ENCODE results near the gene TEX30. TPM values are rescaled to one million over a fixed set of nuclear protein-coding genes. Genes with fewer than 3 reads are reported as not detected.
A peak's percentile ranks its signal among the peaks of the same experiment; 100 is the strongest.

The TEX30 gene
- total RNA-seq, 2 experiments from 2014 or later, result 32.4 to 69.5 TPM

DNA sequence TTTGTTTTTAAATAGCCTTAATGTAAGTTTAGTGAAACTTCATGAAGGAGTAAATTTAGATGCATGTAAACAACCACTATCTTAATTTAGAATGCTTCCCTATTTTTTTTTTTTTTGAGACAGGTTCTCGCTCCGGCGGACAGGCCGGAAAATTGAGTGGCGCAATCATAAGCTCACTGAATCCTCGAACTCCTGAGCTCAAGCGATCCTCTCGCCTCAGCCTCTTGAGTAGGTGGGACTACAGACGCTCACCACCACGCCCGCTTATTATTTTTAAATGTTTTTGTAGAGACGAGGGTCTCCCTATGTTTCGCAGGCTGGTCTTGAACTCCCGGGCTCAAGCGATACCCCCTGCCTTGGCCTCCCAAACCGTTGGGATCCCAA lies 1.6 kb downstream of the TEX30 start:
- ATAC-seq, result no peak
- Mint-ChIP-seq H3K9me3 (ENCODE audit: low read depth) (no peaks in the 10 kb centered on the region), H3K27ac (no peak overlapping the region), H3K36me3 (peaks cover 12% of the 10 kb centered on the region), H3K27me3 (no peaks in the 10 kb centered on the region), H3K4me3 (peak overlapping the region; percentile 93), H3K4me1 (peaks cover 48% of the 10 kb centered on the region)
- DNase-seq, result no peak
- CTCF ChIA-PET, result interaction anchor here (3.9 to 5.3 kb wide), 2 partner anchors 29 to 181 kb away, joined by 14 to 40 read pairs; no protein-coding TSS in a partner anchor

DNA sequence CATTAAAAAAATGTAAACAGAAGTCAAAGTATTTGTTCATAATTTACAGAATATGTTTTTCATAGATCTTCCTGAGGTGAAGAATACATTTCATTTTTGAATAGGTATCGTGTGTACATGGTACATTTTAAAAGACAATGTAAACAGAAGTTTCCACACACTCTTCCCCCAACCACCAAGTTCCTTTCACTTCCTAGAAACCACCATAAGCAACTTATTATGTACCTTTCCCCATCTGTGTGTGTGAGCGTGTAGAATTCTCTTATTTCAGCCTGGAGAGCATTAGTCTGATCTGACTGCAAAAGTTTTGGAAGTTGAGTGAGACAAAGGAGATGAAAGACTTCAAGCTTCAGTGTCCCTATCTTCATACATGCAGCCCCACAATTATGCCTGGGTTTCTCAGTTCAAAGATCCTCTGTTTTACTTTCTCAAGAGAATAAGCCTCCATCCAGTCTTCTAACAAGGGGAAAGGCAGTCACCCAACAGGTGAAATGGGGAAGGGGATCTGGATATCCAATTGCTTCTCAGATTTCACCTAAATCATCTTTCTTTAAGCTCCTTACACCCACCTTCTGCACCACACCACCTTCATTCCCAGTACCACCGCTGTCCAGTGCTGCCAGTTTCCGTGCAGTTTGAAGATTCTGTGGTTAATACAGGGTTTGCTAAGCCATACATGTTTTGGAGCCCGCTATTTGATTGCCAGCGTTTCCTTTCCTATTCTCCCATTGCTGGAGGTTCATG lies 2.1 kb downstream of the TEX30 start:
- H3K4me1 Mint-ChIP-seq, result peaks cover 48% of the 10 kb centered on the region
- ATAC-seq (no peak), DNase-seq (no peak)
- H3K36me3 Mint-ChIP-seq, result peaks cover 17% of the 10 kb centered on the region
- H3K9me3 Mint-ChIP-seq (ENCODE audit: low read depth), result no peaks in the 10 kb centered on the region
- no peaks in the 10 kb centered on the region for H3K27me3 Mint-ChIP-seq
- H3K27ac Mint-ChIP-seq, result peak overlapping the region; percentile 1
- CTCF ChIA-PET, result interaction anchor here (0.9 to 5.3 kb wide), 2 partner anchors 30 to 192 kb away, joined by 3 to 40 read pairs; no protein-coding TSS in a partner anchor
- peak overlapping the region; percentile 93 for H3K4me3 Mint-ChIP-seq

DNA sequence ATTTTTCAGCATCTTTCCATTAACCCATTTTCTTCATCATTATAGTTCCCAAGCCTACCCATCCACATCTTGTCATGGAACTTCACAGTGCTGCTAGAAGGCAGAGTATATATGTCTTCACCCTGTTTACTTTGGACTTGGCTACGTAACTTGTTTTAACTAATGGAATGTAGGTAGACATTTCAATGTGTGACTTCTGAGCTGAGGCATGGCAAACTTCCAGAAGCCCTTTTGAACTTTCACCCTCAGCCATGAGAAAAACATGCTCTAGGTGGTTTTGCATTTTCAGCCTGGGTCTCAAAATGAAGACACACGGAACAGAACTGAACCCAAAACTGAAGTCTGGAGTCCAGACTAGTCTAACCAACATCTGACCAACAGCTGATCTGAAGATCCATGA lies 3.2 kb downstream of the TEX30 start:
- Mint-ChIP-seq H3K36me3 (peaks cover 26% of the 10 kb centered on the region), H3K27me3 (no peaks in the 10 kb centered on the region), H3K4me3 (no peak overlapping the region), H3K9me3 (ENCODE audit: low read depth) (no peaks in the 10 kb centered on the region), H3K4me1 (peaks cover 45% of the 10 kb centered on the region), H3K27ac (no peak overlapping the region)
- DNase-seq, result no peak
- CTCF ChIA-PET, result interaction anchor here (0.9 to 5.3 kb wide), 4 partner anchors 30 to 191 kb away, joined by 3 to 40 read pairs (median 6); no protein-coding TSS in a partner anchor
- ATAC-seq, result no peak

DNA sequence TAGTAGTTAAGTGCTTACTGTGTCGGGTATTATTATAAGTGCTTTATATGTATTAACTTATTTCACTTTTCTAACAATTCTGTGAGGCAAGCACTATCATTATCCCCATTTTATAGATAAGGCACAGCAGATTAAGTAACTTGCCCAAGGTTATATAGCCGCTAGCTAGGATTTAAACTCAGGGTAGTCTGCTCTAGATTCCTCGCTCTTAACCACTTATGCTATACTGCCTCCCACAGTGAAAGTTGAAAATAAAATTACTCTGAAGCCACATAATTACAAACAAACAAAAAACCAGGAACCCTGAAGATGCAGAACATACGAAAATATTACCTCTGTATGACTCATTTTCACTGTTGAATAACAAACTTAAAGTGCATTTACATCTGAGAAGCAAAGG lies 3.9 kb downstream of the TEX30 start:
- H3K27ac Mint-ChIP-seq, result peak overlapping the region; percentile 2
- no peak overlapping the region for H3K4me3 Mint-ChIP-seq
- H3K27me3 Mint-ChIP-seq, result no peaks in the 10 kb centered on the region
- no peaks in the 10 kb centered on the region for H3K9me3 Mint-ChIP-seq (ENCODE audit: low read depth)
- peaks cover 41% of the 10 kb centered on the region for H3K4me1 Mint-ChIP-seq
- ATAC-seq, result no peak
- H3K36me3 Mint-ChIP-seq, result peaks cover 27% of the 10 kb centered on the region
- CTCF ChIA-PET, result interaction anchor here (1.4 to 1.8 kb wide), 3 partner anchors 15 to 190 kb away, joined by 3 to 8 read pairs (median 6); no protein-coding TSS in a partner anchor
- DNase-seq, result no peak

DNA sequence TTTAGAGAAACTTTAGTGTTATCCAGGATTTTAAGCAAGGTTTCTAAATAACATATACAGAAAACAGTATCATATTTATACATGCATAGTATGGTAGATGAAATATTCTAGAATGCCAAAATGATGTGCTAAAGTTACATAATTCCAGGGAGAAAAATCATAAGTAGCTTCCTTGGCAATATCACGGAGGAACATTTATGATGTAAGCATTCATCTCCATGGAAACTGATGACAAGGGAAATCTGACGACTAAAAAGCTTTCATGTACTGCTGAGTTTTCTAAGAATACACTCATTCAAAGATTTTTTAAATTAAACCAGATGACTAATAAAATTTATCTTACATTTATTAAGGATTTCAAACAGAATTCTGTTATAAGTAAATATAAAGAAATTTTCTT lies 4.7 kb downstream of the TEX30 start:
- Mint-ChIP-seq H3K9me3 (ENCODE audit: low read depth) (no peaks in the 10 kb centered on the region), H3K4me1 (peaks cover 35% of the 10 kb centered on the region), H3K27ac (no peak overlapping the region), H3K36me3 (peaks cover 27% of the 10 kb centered on the region), H3K27me3 (no peaks in the 10 kb centered on the region), H3K4me3 (no peak overlapping the region)
- ATAC-seq (no peak), DNase-seq (no peak)
- CTCF ChIA-PET, result interaction anchor here (1.0 to 1.8 kb wide), 3 partner anchors 16 to 190 kb away, joined by 3 to 6 read pairs (median 3); no protein-coding TSS in a partner anchor

DNA sequence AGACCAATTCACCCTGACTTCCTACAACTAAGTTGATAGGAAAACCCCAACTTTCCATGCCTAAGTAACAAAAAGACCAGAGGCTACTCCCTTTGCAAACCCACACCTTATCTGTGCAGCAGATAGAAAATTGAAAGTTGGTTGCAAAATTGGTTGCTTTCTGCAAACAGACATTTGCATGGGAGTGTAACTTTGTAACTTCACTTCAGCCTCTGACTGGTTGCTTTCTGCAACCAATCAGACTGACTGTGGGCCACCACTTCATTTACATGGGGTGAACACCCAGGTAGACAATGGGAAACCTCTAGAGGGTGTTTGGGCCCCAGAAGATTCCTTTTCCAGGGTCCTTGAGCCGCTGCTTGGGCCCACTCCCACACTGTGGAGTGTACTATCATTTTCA lies 9.8 kb downstream of the TEX30 start:
- no peaks in the 10 kb centered on the region for H3K9me3 Mint-ChIP-seq (ENCODE audit: low read depth)
- H3K27me3 Mint-ChIP-seq, result no peaks in the 10 kb centered on the region
- ATAC-seq, result no peak
- no peak overlapping the region for H3K4me3 Mint-ChIP-seq
- peaks cover 19% of the 10 kb centered on the region for H3K36me3 Mint-ChIP-seq
- peaks cover 1% of the 10 kb centered on the region for H3K4me1 Mint-ChIP-seq
- no peak overlapping the region for H3K27ac Mint-ChIP-seq
- CTCF ChIA-PET, result no interaction called here
- DNase-seq, result no peak

DNA sequence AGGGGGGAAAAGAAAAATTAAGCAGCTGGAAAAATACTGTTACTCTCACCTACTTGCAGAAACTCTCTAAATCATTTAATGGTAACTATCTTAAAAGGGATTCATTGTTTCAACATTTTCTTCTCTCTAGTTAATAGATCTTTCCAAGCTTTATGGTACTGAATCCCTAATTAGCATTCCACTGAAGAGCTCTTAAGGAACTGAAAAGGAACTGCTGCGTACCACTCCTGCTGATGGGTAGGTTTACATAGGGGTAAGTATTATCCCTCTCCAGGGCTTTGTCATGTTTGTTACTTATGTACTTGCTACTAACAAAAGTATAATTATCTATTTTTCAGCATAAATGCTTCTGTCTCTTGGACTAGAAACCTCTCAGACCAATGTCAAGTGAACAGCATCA lies 12.5 kb downstream of the TEX30 start:
- ATAC-seq (no peak), DNase-seq (no peak)
- Mint-ChIP-seq H3K27me3 (no peaks in the 10 kb centered on the region), H3K4me1 (peaks cover 1% of the 10 kb centered on the region), H3K27ac (no peak overlapping the region), H3K36me3 (peaks cover 6% of the 10 kb centered on the region), H3K9me3 (ENCODE audit: low read depth) (no peaks in the 10 kb centered on the region), H3K4me3 (no peak overlapping the region)
- CTCF ChIA-PET, result no interaction called here

DNA sequence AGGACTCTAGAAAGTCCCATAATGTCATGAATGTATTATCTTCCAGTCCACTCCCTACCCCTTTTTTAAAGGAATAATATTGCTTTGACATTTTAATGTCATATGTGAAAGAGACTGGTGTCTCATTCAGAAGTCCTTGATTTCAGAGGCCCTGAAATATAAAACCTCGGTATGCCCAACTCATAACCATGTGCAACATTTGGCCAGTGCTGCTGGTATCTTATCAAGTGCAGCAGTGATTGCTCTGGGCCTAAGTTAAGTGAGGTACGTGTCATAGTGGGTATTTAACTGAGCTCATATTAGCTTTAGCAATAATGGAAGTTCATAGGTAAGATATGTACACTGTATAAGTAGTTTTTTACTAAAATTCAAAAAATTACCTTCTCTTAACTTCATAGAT lies 14.7 kb downstream of the TEX30 start:
- H3K36me3 Mint-ChIP-seq, result no peaks in the 10 kb centered on the region
- CTCF ChIA-PET, result no interaction called here
- no peaks in the 10 kb centered on the region for H3K9me3 Mint-ChIP-seq (ENCODE audit: low read depth)
- H3K4me3 Mint-ChIP-seq, result no peak overlapping the region
- DNase-seq (no peak), ATAC-seq (no peak)
- no peaks in the 10 kb centered on the region for H3K4me1 Mint-ChIP-seq
- no peak overlapping the region for H3K27ac Mint-ChIP-seq
- no peaks in the 10 kb centered on the region for H3K27me3 Mint-ChIP-seq

DNA sequence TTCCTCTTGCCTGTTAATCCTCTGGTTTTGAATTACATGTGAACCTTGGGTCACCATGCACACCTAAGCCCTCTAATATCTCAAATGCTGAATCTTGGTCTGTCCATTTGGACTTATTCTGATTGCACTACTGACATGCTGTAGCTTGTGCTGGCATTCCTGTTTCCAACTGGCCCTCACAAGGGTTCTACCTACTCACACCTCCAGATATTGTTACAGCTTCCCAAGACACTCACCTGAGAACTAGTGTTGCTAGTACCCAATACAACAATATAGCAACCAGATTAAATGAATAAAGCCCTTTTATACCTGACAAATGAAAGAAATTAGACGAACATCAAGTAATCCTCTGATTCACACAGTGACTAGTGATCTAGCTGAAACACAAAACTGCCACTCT lies 16.6 kb downstream of the TEX30 start:
- DNase-seq (no peak), ATAC-seq (no peak)
- H3K27ac Mint-ChIP-seq, result no peak overlapping the region
- no peaks in the 10 kb centered on the region for H3K9me3 Mint-ChIP-seq (ENCODE audit: low read depth)
- H3K4me3 Mint-ChIP-seq, result no peak overlapping the region
- no peaks in the 10 kb centered on the region for H3K4me1 Mint-ChIP-seq
- CTCF ChIA-PET, result no interaction called here
- no peaks in the 10 kb centered on the region for H3K27me3 Mint-ChIP-seq
- no peaks in the 10 kb centered on the region for H3K36me3 Mint-ChIP-seq

DNA sequence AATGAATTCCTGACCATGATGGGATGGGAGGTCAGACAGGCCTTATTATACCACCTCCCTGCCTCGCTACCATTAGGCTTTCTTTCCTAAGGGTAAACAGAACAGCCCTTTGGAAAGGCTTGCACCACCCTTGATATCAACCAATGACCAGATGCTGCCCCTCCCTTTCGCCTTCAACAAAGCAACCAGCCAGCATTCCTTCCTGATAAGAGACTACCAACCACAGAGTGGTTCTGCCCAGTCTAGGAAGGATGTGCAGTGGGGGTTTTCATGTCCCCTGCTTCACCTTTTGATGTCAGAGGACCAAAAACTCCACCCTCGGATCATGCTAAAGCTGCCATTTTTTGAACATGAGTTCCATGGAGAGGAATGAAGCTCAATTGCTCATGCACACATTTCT lies 21.7 kb downstream of the TEX30 start:
- no peak overlapping the region for H3K4me3 Mint-ChIP-seq
- no peaks in the 10 kb centered on the region for H3K36me3 Mint-ChIP-seq
- peaks cover 20% of the 10 kb centered on the region for H3K27me3 Mint-ChIP-seq
- no peak for DNase-seq
- CTCF ChIA-PET, result interaction anchor here (1.3 kb wide), 1 partner anchor 32 kb away, joined by 3 read pairs; no protein-coding TSS in a partner anchor
- no peaks in the 10 kb centered on the region for H3K9me3 Mint-ChIP-seq (ENCODE audit: low read depth)
- no peak for ATAC-seq
- H3K4me1 Mint-ChIP-seq, result no peaks in the 10 kb centered on the region
- H3K27ac Mint-ChIP-seq, result no peak overlapping the region

DNA sequence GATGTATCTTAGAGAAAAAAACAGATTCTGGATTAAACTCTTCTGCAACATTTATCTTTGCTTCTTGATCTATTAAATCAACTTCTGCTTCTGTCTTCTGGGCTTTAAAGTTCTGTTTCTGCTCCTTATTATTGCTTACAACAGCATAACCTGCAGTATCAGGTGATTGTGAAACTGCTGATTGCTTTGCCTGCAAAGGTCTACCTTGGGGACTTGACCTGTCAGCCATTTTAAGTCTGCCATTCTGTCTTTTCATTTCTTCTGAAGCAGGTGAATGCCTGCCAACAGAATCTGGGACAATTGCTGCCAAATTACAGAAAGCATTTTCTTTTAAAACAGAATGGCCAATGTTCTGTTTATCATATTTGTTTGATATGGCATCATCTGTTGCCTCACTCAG lies 31.1 kb downstream of the TEX30 start:
- CTCF ChIA-PET, result no interaction called here
- Mint-ChIP-seq H3K27ac (no peak overlapping the region), H3K4me1 (no peaks in the 10 kb centered on the region), H3K9me3 (ENCODE audit: low read depth) (peaks cover 5% of the 10 kb centered on the region), H3K27me3 (peaks cover 23% of the 10 kb centered on the region), H3K4me3 (no peak overlapping the region), H3K36me3 (no peaks in the 10 kb centered on the region)
- ATAC-seq, result no peak
- no peak for DNase-seq

DNA sequence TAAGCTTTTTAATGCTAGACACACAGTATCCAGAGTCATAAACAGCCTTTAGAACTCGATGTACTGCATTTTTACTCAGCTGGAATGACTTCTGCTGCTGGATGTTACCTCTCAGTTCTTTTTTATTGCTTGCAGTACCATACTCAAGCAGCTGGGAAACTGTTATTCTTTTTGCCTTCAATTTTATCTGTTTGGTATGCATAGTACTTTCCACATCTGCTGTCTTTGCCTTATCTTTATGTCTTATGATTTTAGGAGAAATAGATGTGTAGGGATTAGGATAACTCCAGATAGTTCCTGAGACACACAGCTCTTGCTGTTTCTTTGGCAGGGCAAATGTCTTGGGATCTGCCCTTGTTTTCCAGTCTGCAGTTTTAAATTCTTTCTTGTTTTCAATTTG lies 31.5 kb downstream of the TEX30 start:
- CTCF ChIA-PET, result no interaction called here

DNA sequence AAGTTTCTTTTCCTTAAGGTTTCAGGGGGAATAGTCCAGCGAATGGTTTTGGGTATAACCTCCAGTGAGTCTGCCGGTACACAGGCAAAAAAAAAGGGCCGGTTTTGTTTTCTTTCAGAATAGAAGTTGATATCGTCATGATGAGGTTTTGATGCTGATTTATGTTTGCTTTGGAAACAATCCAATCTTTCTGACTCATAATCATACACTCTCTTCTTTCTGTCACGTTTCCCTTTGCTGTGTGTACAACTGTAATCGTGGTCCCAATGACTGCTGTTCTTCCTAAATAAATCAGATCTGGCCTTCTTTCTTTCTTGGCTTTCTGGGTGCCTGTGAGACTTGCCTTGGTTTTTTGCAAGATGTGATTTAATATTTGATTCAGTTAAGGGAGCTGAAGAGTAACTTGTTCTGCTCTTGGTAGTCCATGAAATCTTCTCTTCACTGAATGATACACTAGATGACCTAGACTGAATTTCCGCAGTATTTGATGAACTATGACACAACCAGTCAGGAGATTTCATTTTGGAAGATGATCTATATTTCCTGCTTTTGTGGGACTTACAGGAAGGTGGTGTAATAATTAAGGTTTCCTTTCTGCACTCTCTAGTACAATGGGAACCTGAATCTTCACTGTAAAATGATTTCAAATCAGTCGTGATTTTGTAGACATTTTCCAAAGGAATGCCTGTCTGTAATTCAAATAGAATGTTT lies 43.9 kb downstream of the TEX30 start:
- Mint-ChIP-seq H3K36me3 (no peaks in the 10 kb centered on the region), H3K4me3 (no peak overlapping the region), H3K27me3 (peaks cover 24% of the 10 kb centered on the region), H3K4me1 (peaks cover 3% of the 10 kb centered on the region), H3K9me3 (ENCODE audit: low read depth) (no peaks in the 10 kb centered on the region), H3K27ac (no peak overlapping the region)
- DNase-seq, result no peak
- ATAC-seq, result no peak
- CTCF ChIA-PET, result no interaction called here

More for the DNA sequence above, 31.5 kb downstream of the TEX30 start:
- Mint-ChIP-seq H3K4me3 (no peak overlapping the region), H3K36me3 (no peaks in the 10 kb centered on the region), H3K27me3 (peaks cover 21% of the 10 kb centered on the region), H3K27ac (no peak overlapping the region), H3K9me3 (ENCODE audit: low read depth) (peaks cover 5% of the 10 kb centered on the region), H3K4me1 (no peaks in the 10 kb centered on the region)
- DNase-seq (no peak), ATAC-seq (no peak)

DNA sequence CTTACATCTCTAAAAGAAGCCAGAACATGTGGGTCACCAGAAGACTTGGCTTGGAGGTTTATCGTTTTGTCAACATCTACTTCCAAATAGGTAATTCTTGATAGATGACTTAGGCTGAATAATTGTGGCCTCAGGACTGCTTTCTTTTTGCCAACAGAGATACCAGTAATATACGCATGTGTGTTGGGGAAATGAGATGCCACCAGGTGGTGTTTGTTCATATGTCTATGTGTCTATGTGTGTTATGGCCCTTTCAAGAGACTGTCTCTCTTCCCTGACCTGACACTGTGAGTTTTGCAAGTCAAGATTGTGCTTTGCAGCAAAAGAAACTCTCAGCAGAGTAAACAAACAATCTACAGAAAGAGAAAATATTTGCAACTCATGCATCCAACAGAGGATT lies 47.2 kb downstream of the TEX30 start:
- no peak overlapping the region for H3K27ac Mint-ChIP-seq
- H3K27me3 Mint-ChIP-seq, result peaks cover 33% of the 10 kb centered on the region
- DNase-seq (peak; percentile 43), ATAC-seq (peak; percentile 58)
- CTCF ChIA-PET, result interaction anchor here (1.9 kb wide), 1 partner anchor 135 kb away, joined by 11 read pairs; no protein-coding TSS in a partner anchor
- H3K4me3 Mint-ChIP-seq, result no peak overlapping the region
- H3K4me1 Mint-ChIP-seq, result peaks cover 8% of the 10 kb centered on the region
- H3K36me3 Mint-ChIP-seq, result no peaks in the 10 kb centered on the region
- H3K9me3 Mint-ChIP-seq (ENCODE audit: low read depth), result no peaks in the 10 kb centered on the region

All from activated CD8-positive, alpha-beta memory T cell treated with anti-CD3 and anti-CD28 coated beads, Interleukin-2, amount 10 ng/mL, durations not matched to agents 7 days and 5 days (primary cell).